Measurements from ENCODE around the gene NPPC.

GRCh38 chr2:231932985-231933915 is 7.1 kb upstream of the NPPC start:
- TF ChIP-seq HMGXB4 (CRISPR knock-in tag; IDR thresholded peaks at IDR 0.05) (no peak), KAT7 (CRISPR knock-in tag; IDR thresholded peaks at IDR 0.05; ENCODE audit: borderline replicate concordance) (no peak), CTCF (IDR thresholded peaks at IDR 0.05) (no peak), FOXJ3 (CRISPR knock-in tag; IDR thresholded peaks at IDR 0.05; ENCODE audit: borderline replicate concordance) (no peak), ELF4 (CRISPR knock-in tag; IDR thresholded peaks at IDR 0.05; ENCODE audit: low read depth) (no peak), MAX (CRISPR knock-in tag; IDR thresholded peaks at IDR 0.05) (no peak), E2F4 (CRISPR knock-in tag; IDR thresholded peaks at IDR 0.05; ENCODE audit: borderline replicate concordance, low read depth) (no peak), ZNF317 (CRISPR knock-in tag; IDR thresholded peaks at IDR 0.05; ENCODE audit: borderline replicate concordance, low read depth) (no peak), ZBTB21 (CRISPR knock-in tag; IDR thresholded peaks at IDR 0.05; ENCODE audit: borderline replicate concordance) (no peak), ZMAT4 (CRISPR knock-in tag; IDR thresholded peaks at IDR 0.05) (no peak), USF1 (CRISPR knock-in tag; IDR thresholded peaks at IDR 0.05) (no peak)
